Dendritic cell treated with granulocyte-macrophage colony-stimulating factor and Interleukin-4, amounts not matched to agents 40 ng/mL and 50 ng/mL, for 4 days (primary cell): ENCODE measurements around the gene CRYL1.

Experiments
- H3K27ac Mint-ChIP-seq: one replicate; pipeline ENCODE4 v1.8.0; 2022; ENCODE audit warnings: mild to moderate bottlenecking, mixed read lengths
- H3K27me3 Mint-ChIP-seq: one replicate; pipeline ENCODE4 v1.8.0; 2022; ENCODE audit warnings: mild to moderate bottlenecking, mixed read lengths
- H3K36me3 Mint-ChIP-seq: one replicate; pipeline ENCODE4 v1.8.0; 2022; ENCODE audit warnings: low read depth, mixed read lengths
- H3K4me1 Mint-ChIP-seq: one replicate; pipeline ENCODE4 v1.8.0; 2022; ENCODE audit warnings: low read depth, mixed read lengths
- H3K4me3 Mint-ChIP-seq: one replicate; pipeline ENCODE4 v1.8.0; 2022; ENCODE audit warnings: mild to moderate bottlenecking, moderate library complexity, mixed read lengths
- H3K9me3 Mint-ChIP-seq: one replicate; pipeline ENCODE4 v1.8.0; 2022; ENCODE audit warnings: mixed read lengths
- intact Hi-C: fragments of 100-400 bp; cut with micrococcal nuclease; formaldehyde crosslinking; loops from one replicate; pipeline ENCODE4 v1.15.0; 2022

The CRYL1 gene, protein sequence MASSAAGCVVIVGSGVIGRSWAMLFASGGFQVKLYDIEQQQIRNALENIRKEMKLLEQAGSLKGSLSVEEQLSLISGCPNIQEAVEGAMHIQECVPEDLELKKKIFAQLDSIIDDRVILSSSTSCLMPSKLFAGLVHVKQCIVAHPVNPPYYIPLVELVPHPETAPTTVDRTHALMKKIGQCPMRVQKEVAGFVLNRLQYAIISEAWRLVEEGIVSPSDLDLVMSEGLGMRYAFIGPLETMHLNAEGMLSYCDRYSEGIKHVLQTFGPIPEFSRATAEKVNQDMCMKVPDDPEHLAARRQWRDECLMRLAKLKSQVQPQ

DNA sequence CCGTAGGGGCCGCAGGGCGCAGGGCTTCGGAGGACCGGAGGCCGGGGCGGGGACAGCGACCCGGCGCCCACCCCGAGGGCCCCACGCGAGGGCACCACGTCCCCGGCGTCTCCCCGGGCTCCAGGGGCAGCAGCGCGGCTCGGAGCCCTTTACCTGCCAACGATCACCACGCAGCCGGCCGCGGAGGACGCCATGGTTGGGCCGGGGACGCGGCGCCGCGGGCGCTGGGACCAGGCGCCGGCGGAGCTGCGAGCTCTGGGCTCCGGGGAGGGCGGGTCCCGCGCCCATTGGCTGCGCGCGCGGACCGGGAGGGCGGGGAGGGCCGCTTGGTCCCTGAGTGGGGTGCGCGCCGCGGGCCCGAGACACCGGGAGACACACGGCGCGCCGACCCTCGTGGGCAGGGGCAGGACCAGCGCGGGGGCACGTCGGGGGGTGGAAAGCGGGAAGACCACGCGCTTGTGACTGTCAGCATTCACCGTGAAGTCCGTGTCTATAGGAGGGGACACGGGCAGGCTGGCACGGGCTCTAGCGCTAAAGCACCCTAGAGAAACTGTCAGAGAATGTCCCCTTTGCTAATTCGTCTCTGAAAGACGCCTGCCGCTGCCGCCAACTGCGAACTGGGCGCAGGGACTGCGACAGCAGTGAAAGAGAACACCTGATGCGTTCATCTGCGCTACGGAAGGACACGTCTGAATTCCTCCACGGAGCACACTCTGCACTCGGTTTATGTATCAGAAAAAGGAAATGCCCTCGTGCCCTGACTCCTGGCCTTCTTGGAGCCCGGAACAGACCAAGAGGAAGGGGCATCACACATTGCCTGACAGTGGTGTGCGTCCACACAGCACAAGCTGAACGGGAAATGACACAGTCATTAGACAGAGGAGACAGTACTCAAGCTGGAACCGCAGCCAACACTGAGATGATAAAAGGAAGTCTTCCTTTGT lies at the start of gene CRYL1:
TSS of gene CRYL1 (minus strand) at position 257 of the 944 bp plus-strand sequence. CDS start at position 194, 63 bp downstream.
- H3K27ac Mint-ChIP-seq: peak within 1 kb of the TSS; percentile 96
- intact Hi-C loops: loop anchor here (1.0 to 2.0 kb wide), 3 partner anchors 18 to 41 kb away; partner anchors contain the start of gene IFT88
- no peaks in the 10 kb centered on the region for H3K27me3 Mint-ChIP-seq
- peaks cover 42% of the 10 kb centered on the region for H3K4me1 Mint-ChIP-seq
- peaks cover 6% of the 10 kb centered on the region for H3K36me3 Mint-ChIP-seq
- no peaks in the 10 kb centered on the region for H3K9me3 Mint-ChIP-seq
- peak within 1 kb of the TSS; percentile 86 for H3K4me3 Mint-ChIP-seq

DNA sequence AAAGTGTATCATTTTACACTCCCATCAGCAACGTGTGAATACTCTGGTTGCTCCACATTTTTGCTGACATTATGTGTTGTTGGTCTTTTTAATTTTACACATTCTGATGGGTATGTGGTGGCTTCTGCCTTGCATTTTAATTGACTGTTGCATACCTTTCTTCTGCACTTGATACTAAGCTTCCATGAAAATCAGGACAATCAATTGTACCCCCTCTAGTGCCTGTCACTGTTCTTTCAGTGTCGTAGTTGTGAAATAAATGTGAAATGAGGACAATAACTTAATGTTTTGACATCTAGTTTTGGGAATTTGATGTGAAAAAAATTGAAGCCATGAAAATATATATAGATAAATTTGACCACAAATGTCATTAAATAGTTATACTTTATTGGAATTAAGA lies 48.0 kb upstream of the CRYL1 start:
- Mint-ChIP-seq H3K4me3 (no peak overlapping the region), H3K9me3 (peaks cover 7% of the 10 kb centered on the region), H3K27me3 (no peaks in the 10 kb centered on the region), H3K27ac (no peak overlapping the region), H3K4me1 (peaks cover 20% of the 10 kb centered on the region), H3K36me3 (peaks cover 35% of the 10 kb centered on the region)
- intact Hi-C loops: no loop called here

DNA sequence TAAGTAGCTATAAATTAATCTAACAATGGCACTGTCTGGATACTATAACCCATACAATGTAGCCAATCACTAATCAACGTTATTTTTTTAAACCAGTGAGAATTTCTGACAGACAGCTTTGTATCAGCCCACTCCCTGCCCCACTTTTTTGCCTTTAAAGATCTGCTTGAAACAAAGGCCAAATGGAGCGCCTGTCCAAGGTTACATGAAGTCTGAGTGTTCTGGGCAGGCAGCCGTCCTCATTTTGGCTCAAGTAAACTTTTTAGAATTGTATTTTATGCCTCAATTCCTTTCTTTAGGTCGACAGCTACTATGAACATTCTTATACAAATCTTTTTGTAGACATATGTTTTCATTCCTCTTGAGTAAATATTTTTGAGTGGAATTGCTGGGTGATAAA lies 47.5 kb upstream of the CRYL1 start:
- Mint-ChIP-seq H3K36me3 (peaks cover 31% of the 10 kb centered on the region), H3K9me3 (peaks cover 7% of the 10 kb centered on the region), H3K27ac (no peak overlapping the region), H3K4me3 (no peak overlapping the region), H3K4me1 (peaks cover 21% of the 10 kb centered on the region), H3K27me3 (no peaks in the 10 kb centered on the region)
- intact Hi-C loops: no loop called here

DNA sequence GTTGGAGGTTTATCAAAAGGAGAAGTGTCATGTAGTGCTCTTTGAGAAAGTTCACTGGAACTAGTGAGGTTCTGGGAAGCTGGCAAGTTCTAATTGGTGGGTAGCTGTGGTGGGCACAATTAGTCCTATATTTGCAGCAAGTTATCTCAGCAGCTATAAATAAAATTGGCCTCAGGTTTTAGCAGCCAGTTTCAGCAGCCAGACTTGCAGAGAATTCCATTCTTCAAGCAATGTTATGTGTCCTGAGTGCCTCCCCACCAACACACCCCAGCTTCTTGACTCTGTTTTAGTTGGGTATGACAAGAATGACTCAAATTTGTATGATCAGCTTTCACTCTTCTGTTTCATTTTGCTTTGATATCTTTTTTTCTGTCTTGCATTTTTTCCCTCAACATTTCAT lies 46.0 kb upstream of the CRYL1 start:
- H3K9me3 Mint-ChIP-seq: peaks cover 7% of the 10 kb centered on the region
- peaks cover 27% of the 10 kb centered on the region for H3K36me3 Mint-ChIP-seq
- intact Hi-C loops: no loop called here
- H3K4me3 Mint-ChIP-seq: no peak overlapping the region
- peaks cover 29% of the 10 kb centered on the region for H3K4me1 Mint-ChIP-seq
- H3K27ac Mint-ChIP-seq: no peak overlapping the region
- H3K27me3 Mint-ChIP-seq: no peaks in the 10 kb centered on the region

DNA sequence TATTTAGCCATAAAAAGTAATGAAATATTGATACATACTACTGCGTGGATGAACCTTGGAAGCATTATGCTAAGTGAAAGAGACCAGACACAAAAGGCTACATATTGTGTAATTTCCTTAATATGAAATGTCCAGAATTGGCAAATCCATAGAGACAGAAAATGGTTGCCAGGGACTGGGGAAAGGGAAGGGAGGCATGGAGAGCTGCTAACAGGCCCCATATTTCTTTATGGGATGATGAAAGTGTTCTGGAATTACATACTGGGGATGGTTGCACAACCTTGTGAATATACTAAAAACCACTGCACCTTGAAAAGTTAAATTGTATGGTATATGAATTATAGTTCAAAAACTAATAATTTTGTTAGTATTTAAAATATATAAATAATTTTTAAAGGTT lies 44.9 kb upstream of the CRYL1 start:
- no peaks in the 10 kb centered on the region for H3K27me3 Mint-ChIP-seq
- no peak overlapping the region for H3K4me3 Mint-ChIP-seq
- intact Hi-C loops: no loop called here
- H3K9me3 Mint-ChIP-seq: peaks cover 7% of the 10 kb centered on the region
- no peak overlapping the region for H3K27ac Mint-ChIP-seq
- H3K4me1 Mint-ChIP-seq: peaks cover 20% of the 10 kb centered on the region
- H3K36me3 Mint-ChIP-seq: peaks cover 20% of the 10 kb centered on the region

DNA sequence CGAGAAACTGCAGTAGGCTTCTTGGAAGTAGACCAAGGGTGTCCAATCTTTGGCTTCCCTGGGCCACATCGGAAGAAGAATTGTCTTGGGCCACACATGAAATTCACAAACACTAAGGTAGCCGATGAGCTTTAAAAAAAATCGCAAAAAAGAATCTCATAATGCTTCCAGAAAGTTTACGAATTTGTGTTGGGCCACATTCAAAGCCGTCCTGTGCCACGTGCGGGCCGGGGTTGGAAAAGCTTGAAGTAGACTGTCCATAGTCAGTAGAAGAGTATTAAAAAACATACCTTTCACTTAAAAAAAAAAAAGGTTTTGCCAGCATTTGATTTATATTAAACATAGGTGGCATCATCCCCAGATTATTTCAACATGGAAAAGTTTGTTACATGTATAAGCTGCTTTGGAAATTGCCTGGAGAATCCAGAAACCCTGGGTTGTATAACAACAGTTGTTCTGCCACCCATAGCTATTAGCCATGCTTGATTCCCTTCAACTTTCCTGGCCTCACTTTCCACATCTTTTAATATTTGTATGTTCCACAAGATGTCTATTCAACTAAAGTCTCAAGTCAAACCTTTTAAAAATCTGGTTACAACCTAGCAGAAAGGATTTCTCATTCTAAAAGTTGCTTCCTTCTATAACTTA lies 42.3 kb upstream of the CRYL1 start:
- Mint-ChIP-seq H3K27ac (peak overlapping the region; percentile 96), H3K36me3 (peaks cover 23% of the 10 kb centered on the region), H3K9me3 (peaks cover 14% of the 10 kb centered on the region), H3K4me3 (peak overlapping the region; percentile 91), H3K4me1 (peaks cover 16% of the 10 kb centered on the region), H3K27me3 (peaks cover 5% of the 10 kb centered on the region)
- intact Hi-C loops: loop anchor here (2.0 to 5.0 kb wide), 4 partner anchors 41 to 391 kb away; partner anchors contain the start of gene EEF1AKMT1

DNA sequence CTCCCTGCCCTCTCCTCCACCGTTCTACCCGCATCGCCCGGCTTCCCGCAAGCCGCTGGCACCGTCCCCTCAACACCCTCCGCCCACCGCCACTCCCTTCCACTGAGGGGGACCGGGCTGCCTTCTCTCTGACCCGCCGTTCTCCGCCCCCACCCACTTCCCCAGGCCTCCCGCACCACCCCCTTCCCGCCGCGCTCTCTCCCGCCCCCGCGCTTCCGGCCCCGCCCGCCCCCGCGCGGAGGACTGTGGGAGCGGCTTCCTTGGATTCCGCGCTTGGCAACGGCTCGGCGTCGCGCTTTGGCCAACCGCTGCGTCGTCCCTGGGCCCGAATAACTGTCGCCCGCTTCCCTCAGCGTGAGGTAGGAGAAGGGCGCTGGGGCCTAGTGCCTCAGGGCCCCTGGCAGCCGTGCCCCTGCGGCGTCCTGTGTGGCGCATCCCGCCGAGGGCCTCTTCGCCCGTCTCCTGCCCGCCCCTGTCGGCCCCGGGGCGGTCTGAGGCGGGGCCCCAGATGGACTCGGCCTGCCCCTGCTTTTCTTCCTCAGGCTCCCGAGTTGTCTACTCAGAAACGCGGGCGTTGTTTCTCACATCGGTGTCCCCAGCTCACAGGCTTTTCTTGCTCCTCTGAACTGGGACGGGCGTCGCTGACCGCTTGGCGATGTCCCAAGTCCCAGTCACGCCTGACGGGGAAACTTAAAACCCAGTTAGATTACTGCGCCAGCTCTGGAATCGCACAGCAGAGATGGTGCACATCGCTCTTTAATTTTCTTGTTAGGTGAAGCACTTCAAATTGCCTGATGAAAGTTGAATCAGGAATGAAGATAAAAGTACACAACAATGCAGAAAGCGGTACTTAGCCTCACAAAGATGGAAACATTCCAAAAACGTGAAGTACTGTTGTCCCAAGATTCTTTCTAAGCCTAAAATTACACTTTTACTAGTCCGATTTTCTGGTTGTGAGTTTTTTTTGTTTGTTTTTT lies 41.5 kb upstream of the CRYL1 start, which contains the start of gene IFT88:
TSS of gene IFT88 (plus strand) at position 260 of the 977 bp plus-strand sequence. CDS start 7,229 bp downstream, outside the sequence.
- intact Hi-C loops: loop anchor here (2.0 to 5.0 kb wide), 4 partner anchors 40 to 390 kb away; partner anchors contain the start of gene EEF1AKMT1
- Mint-ChIP-seq H3K4me3 (peak within 1 kb of the TSS; percentile 91), H3K4me1 (peaks cover 16% of the 10 kb centered on the region), H3K27me3 (peaks cover 5% of the 10 kb centered on the region), H3K27ac (peak within 1 kb of the TSS; percentile 96), H3K36me3 (peaks cover 23% of the 10 kb centered on the region), H3K9me3 (peaks cover 14% of the 10 kb centered on the region)

DNA sequence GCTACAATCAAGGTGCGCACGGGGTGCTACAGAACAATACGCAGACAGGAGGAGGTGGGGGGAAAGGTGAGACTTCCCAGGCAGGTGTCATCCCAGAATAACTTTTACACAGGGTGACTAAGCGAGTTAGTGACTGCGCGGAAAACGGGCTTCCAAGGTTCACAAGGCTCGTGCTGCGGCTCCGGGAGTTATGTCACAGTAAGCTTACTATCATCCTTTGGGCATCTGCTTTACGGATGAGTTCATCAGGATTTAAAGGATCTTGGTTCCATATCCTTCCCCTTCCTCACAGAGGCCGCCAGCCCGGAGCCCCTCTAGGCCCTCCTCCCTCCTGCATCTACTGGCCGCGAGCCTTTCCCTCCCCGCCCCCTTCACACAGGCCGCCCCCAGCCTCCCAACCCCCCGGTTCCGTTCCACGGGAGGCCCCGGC lies 40.8 kb upstream of the CRYL1 start:
- Mint-ChIP-seq H3K9me3 (peaks cover 14% of the 10 kb centered on the region), H3K4me3 (peak overlapping the region; percentile 91), H3K4me1 (peaks cover 10% of the 10 kb centered on the region), H3K36me3 (peaks cover 23% of the 10 kb centered on the region), H3K27ac (peak overlapping the region; percentile 96), H3K27me3 (peaks cover 7% of the 10 kb centered on the region)
- intact Hi-C loops: loop anchor here (2.0 to 5.0 kb wide), 4 partner anchors 40 to 389 kb away; partner anchors contain the start of gene EEF1AKMT1

DNA sequence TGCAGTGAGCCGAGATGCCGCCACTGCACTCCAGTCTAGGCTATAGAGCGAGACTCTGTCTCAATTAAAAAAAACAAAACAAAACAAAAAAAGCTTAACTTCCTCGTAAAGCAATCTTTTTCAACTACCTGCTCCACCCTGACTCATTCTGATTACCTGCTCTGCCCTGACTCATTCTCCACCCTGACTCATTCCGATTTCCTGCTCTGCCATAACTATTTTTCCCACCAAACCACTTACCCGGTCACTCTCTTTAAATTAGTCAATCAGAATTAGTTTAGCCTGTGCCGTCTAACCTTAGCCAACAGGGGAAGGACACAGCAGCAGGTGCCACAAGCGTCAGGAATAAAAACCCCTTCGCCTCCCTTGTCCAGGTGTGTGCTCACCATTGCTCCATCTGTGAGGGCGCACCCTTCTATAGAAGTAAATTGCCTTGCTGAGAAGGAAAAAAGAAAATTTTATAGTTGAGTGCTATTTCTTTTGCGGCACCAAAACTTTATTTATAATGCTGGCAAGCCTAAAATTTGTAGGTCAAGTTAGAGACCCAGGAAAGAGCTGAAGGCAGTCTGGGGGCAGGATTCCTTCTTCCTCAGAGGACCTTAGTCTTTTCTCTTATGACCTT lies 39.6 kb upstream of the CRYL1 start:
- H3K9me3 Mint-ChIP-seq: peaks cover 14% of the 10 kb centered on the region
- H3K4me3 Mint-ChIP-seq: no peak overlapping the region
- intact Hi-C loops: loop anchor here (5.0 kb wide), 3 partner anchors 63 to 388 kb away; partner anchors contain the start of gene EEF1AKMT1
- H3K27me3 Mint-ChIP-seq: peaks cover 7% of the 10 kb centered on the region
- peaks cover 15% of the 10 kb centered on the region for H3K4me1 Mint-ChIP-seq
- no peak overlapping the region for H3K27ac Mint-ChIP-seq
- peaks cover 23% of the 10 kb centered on the region for H3K36me3 Mint-ChIP-seq

DNA sequence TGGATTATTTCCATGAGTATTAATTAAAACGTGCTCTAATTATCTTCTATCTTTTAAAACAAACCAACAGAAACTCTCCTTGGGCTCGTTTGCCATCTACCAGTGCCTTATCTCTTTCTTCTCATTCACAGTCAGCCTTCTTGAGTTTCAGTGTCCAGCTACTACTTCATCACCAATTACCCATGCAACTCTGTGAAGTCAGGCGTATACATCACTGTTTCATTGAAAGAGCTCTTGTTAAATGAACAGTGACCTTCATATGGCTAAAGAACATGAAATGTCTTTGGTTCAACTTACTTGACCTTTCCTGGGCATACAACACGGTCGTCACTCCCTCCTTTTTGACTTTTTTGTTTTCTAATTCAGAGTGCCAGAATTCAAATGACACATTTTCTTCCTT lies 36.1 kb upstream of the CRYL1 start:
- Mint-ChIP-seq H3K4me3 (no peak overlapping the region), H3K36me3 (peaks cover 14% of the 10 kb centered on the region), H3K27ac (peak overlapping the region; percentile 6), H3K4me1 (peaks cover 13% of the 10 kb centered on the region), H3K9me3 (peaks cover 14% of the 10 kb centered on the region), H3K27me3 (peaks cover 7% of the 10 kb centered on the region)
- intact Hi-C loops: no loop called here

DNA sequence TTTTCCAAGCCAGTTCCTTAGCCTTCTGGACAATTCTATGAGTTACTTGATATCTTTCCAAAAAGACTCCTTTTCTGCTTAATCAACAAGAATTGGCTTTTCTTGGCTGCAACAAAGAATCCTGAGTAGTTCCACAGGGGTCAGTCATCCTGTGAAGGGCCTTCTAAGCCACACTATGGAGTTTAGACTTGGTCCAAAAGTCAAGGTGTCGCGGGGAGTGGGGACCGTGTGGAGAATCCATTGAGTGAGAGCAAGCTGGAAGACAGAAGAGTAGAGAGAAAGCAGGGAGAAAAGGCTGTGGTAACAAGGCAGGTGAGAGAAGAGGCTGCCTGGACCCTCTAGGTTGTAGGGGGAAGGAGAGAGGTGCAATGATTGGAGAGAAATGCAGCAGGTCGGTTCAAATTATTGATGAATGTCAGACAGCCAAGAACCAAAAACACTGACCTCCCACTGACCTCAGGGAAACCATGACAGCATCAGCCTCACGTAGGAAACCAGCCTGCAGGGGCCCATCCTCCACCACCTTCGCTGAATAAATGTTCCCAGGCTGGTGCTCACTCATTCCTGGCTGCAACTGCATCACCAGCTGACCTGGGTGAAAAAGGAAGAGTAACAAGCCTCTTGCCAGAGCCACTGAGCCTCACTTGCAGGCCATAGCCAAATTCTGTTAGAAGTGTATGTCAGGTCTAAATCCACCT lies 34.2 kb upstream of the CRYL1 start:
- intact Hi-C loops: no loop called here
- Mint-ChIP-seq H3K4me3 (no peak overlapping the region), H3K27ac (no peak overlapping the region), H3K4me1 (peaks cover 13% of the 10 kb centered on the region), H3K27me3 (peaks cover 3% of the 10 kb centered on the region), H3K36me3 (peaks cover 4% of the 10 kb centered on the region), H3K9me3 (peaks cover 5% of the 10 kb centered on the region)

DNA sequence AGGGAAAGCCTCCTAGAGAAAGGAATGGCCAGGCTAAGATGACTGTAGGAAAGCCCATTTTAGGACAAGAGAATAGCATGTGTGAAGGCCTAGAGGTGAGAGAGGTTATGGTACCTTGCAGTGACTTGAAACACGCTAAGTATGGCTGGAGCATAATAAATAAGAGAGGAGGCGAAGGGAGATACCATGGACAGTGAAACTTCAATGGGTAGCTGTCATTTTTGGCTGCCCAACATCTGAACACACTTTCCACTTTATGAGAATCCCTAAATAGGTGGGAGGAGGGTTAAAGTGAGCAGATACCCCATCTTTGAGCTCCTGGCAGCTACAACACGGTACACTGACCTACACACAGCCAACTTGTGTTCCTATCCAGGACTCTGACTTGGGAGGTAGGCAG lies 33.3 kb upstream of the CRYL1 start:
- intact Hi-C loops: no loop called here
- no peak overlapping the region for H3K27ac Mint-ChIP-seq
- H3K4me1 Mint-ChIP-seq: peaks cover 13% of the 10 kb centered on the region
- H3K9me3 Mint-ChIP-seq: no peaks in the 10 kb centered on the region
- no peak overlapping the region for H3K4me3 Mint-ChIP-seq
- no peaks in the 10 kb centered on the region for H3K36me3 Mint-ChIP-seq
- peaks cover 2% of the 10 kb centered on the region for H3K27me3 Mint-ChIP-seq
